H1 (cell line): Measurements from ENCODE around the gene RNF157.

Experiments
- EZH2 ChIP-seq: fragments of 200-600 bp; sonication (generic); IDR thresholded peaks from 2 replicates; pipeline ENCODE4 v1.7.1; 2012; ENCODE audit warnings: low read depth, mild to moderate bottlenecking, moderate library complexity, low read length, inconsistent platforms; ENCODE audit not compliant: severe bottlenecking
- MAFK ChIP-seq: IDR thresholded peaks from 2 replicates; pipeline ENCODE4 v1.6.1; 2012; ENCODE audit warnings: low read depth, mild to moderate bottlenecking, improper control_type of control experiment, low read length
- TCF12 ChIP-seq: IDR thresholded peaks from 2 replicates; pipeline ENCODE4 v1.6.1; 2011; ENCODE audit warnings: low read depth, mild to moderate bottlenecking, low read length

DNA sequence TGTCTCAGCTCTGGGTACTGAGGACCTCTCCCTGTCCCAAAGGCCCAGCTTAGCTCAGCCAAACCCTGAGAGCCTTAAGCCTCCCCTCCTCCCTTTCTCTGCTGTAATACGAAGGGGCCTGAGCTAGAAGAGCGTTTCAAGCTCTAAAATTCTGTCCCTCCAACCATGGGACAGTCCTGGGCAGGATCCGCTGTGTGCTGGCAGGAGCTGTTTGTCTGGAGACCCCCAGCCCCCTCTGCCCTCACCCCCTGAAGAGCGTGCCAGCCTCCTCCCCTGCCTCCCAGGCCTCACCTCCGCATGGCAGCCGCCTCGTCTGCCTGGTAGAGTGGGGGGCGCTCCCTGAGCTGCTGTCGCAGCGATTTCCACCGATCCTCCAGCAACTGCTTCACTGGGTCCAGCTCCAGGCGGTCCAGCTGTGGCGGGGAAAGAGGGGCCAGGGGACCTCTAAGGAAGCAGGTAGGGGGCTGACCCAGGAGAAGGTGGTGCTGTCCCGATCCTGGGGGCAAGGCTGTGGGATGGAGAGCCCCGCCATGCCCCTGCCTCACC lies 39.5 kb upstream of the RNF157 start:
- TF ChIP-seq EZH2 (no peak), MAFK (no peak), TCF12 (no peak)
